Measurements from ENCODE around the gene RPE.

DNA sequence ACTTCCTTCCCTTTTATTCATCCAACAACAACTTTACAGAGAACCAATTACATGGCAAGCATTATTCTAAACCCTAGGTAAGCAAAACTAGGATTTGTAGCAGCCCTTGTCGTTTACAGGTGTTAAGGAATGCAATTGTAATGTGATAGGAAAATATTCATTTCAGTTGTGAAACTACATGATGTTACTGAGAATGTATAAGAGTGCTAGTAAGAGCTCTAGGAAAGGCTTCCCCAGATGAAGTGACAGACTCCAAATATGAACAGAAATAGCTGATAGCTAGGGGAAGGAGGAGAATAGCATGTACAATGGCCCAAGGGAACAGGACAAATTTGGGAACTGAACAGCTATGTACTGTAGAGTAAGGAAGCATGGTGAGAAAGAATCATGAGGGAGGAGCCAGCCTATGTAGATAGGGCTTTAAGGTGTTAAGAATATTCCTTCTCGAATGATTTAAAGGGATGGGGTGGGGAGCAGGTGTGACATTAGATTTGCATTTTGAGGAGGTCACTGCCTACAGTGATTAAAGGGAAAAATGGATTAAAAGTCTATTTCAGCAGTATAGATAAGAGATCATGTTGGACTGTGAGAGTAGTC lies 31.7 kb downstream of the RPE start:
- TF ChIP-seq, protein P1, sequence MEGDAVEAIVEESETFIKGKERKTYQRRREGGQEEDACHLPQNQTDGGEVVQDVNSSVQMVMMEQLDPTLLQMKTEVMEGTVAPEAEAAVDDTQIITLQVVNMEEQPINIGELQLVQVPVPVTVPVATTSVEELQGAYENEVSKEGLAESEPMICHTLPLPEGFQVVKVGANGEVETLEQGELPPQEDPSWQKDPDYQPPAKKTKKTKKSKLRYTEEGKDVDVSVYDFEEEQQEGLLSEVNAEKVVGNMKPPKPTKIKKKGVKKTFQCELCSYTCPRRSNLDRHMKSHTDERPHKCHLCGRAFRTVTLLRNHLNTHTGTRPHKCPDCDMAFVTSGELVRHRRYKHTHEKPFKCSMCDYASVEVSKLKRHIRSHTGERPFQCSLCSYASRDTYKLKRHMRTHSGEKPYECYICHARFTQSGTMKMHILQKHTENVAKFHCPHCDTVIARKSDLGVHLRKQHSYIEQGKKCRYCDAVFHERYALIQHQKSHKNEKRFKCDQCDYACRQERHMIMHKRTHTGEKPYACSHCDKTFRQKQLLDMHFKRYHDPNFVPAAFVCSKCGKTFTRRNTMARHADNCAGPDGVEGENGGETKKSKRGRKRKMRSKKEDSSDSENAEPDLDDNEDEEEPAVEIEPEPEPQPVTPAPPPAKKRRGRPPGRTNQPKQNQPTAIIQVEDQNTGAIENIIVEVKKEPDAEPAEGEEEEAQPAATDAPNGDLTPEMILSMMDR (conservative IDR thresholded peaks at IDR 0.05 in 1 of 2, IDR thresholded peaks at IDR 0.05 in 1 of 2; ENCODE audit: extremely low read depth in 1 of 2, insufficient read depth in 1 of 2, low read depth in 1 of 2, low read length in 2 of 2): no peak
- TF ChIP-seq EZH2 (IDR thresholded peaks at IDR 0.05; ENCODE audit: borderline replicate concordance, low read length): no peak
